CD14-positive monocyte (primary cell): Measurements from ENCODE around the gene CDK17. TPM values are rescaled to one million over a fixed set of nuclear protein-coding genes. Genes with fewer than 3 reads are reported as not detected.

Experiments
- DNase-seq, 3 donors: peaks; one replicate each; pipeline ENCODE4 v3.0.0-alpha.2; 2011 to 2022
- H2AFZ ChIP-seq: 2 replicates; pipeline ENCODE4 v1.6.0; 2012; ENCODE audit warnings: mild to moderate bottlenecking, low read depth, low read length, inconsistent platforms; ENCODE audit not compliant: insufficient read depth, poor library complexity, severe bottlenecking
- H3K27ac ChIP-seq, 2 donors: 1 replicate in 1 of 2; 2 replicates in 1 of 2; pipeline ENCODE4 v1.5.1; 2012 to 2013; ENCODE audit warnings: low read length in 2 of 2, control low read depth in 1 of 2, inconsistent platforms in 1 of 2, low read depth in 1 of 2, mild to moderate bottlenecking in 1 of 2
- H3K27me3 ChIP-seq, 2 donors: one replicate each; pipeline versions ENCODE4 v1.6.0 to v1.6.1; 2011 to 2013; ENCODE audit warnings: low read length in 2 of 2; ENCODE audit not compliant: control insufficient read depth in 2 of 2, insufficient read depth in 2 of 2
- H3K36me3 ChIP-seq, 2 donors: replicated peaks in 1 of 2; 1 replicate in 1 of 2; 2 replicates in 1 of 2; pipeline versions ENCODE4 v1.5.1 to v1.6.1; 2012 to 2013; ENCODE audit warnings: low read length in 2 of 2, control low read depth in 1 of 2, inconsistent platforms in 1 of 2, mild to moderate bottlenecking in 1 of 2; ENCODE audit not compliant: insufficient read depth in 2 of 2, control insufficient read depth in 1 of 2
- H3K4me1 ChIP-seq, 2 donors: 1 replicate in 1 of 2; 2 replicates in 1 of 2; pipeline versions ENCODE4 v1.5.1 to v1.6.1; 2012 to 2013; ENCODE audit warnings: low read length in 2 of 2, control low read depth in 1 of 2, inconsistent platforms in 1 of 2, mild to moderate bottlenecking in 1 of 2, moderate library complexity in 1 of 2; ENCODE audit not compliant: insufficient read depth in 2 of 2, control insufficient read depth in 1 of 2
- H3K4me2 ChIP-seq: replicated peaks from 2 replicates; pipeline ENCODE3; 2012; ENCODE audit warnings: low read length, moderate library complexity, mild to moderate bottlenecking; ENCODE audit not compliant: poor library complexity, severe bottlenecking; ENCODE audit errors: extremely low read depth
- H3K4me3 ChIP-seq, 3 experiments: fragments of 200-600 bp in 1 of 3; sonication (generic) in 1 of 3; replicated peaks in 1 of 3; 1 replicate in 2 of 3; 2 replicates in 1 of 3; pipeline ENCODE4 v1.5.1; 2011 to 2013; ENCODE audit warnings: low read length in 3 of 3, mild to moderate bottlenecking in 3 of 3, control low read depth in 2 of 3, low read depth in 2 of 3, inconsistent platforms in 1 of 3, moderate library complexity in 1 of 3
- H3K79me2 ChIP-seq: 2 replicates; pipeline ENCODE4 v1.6.0; 2012; ENCODE audit warnings: mild to moderate bottlenecking, control low read depth, inconsistent platforms, low read length, moderate library complexity; ENCODE audit not compliant: insufficient read depth
- H3K9ac ChIP-seq: 2 replicates; pipeline ENCODE4 v1.6.0; 2017; ENCODE audit warnings: low read length, mild to moderate bottlenecking; ENCODE audit not compliant: insufficient read depth, poor library complexity, severe bottlenecking
- H3K9me3 ChIP-seq, 2 donors: replicated peaks in 1 of 2; 1 replicate in 1 of 2; 2 replicates in 1 of 2; pipeline versions ENCODE4 v1.5.1 to v1.6.1; 2012 to 2013; ENCODE audit warnings: low read length in 2 of 2, control low read depth in 1 of 2; ENCODE audit not compliant: control insufficient read depth in 1 of 2, insufficient read depth in 1 of 2
- H4K20me1 ChIP-seq: 2 replicates; pipeline ENCODE4 v1.6.0; 2012; ENCODE audit warnings: mild to moderate bottlenecking, low read length, control low read depth, moderate library complexity; ENCODE audit not compliant: insufficient read depth
- H3K27ac Mint-ChIP-seq, 7 donors: one replicate each; pipeline ENCODE4 v1.8.0; 2020; ENCODE audit warnings: mild to moderate bottlenecking in 7 of 7, mixed read lengths in 7 of 7, moderate library complexity in 6 of 7, inconsistent platforms in 2 of 7
- H3K27me3 Mint-ChIP-seq, 3 donors: one replicate each; pipeline ENCODE4 v1.8.0; 2021 to 2022; ENCODE audit warnings: low read depth in 3 of 3, mild to moderate bottlenecking in 3 of 3, mixed read lengths in 3 of 3, moderate library complexity in 3 of 3, inconsistent platforms in 1 of 3
- H3K36me3 Mint-ChIP-seq, 2 donors: one replicate each; pipeline ENCODE4 v1.8.0; 2020; ENCODE audit warnings: mixed read lengths in 2 of 2, inconsistent platforms in 1 of 2, mild to moderate bottlenecking in 1 of 2
- H3K4me1 Mint-ChIP-seq: one replicate; pipeline ENCODE4 v1.8.0; 2020; ENCODE audit warnings: mild to moderate bottlenecking, mixed read lengths
- H3K4me3 Mint-ChIP-seq, 2 donors: one replicate each; pipeline ENCODE4 v1.8.0; 2020; ENCODE audit warnings: mild to moderate bottlenecking in 2 of 2, mixed read lengths in 2 of 2, moderate library complexity in 1 of 2
- H3K9me3 Mint-ChIP-seq, 7 donors: one replicate each; pipeline ENCODE4 v1.8.0; 2020 to 2022; ENCODE audit warnings: mixed read lengths in 7 of 7, mild to moderate bottlenecking in 6 of 7, moderate library complexity in 6 of 7, inconsistent platforms in 2 of 7
- WGBS: methylation state at CpG from one replicate; pipeline ENCODE4 v1.1.5; 2013; ENCODE audit warnings: missing lambda C conversion rate; ENCODE audit not compliant: insufficient coverage; 5-methylcytosine and 5-hydroxymethylcytosine counted together
- intact Hi-C, 2 donors: fragments of 100-400 bp; cut with micrococcal nuclease; formaldehyde crosslinking; loops; one replicate each; pipeline versions ENCODE4 v1.15.0 to v1.15.1; 2023
- polyA plus RNA-seq, 3 donors: library from polyadenylated mRNA; depleted of rRNA in 1 of 3; unstranded in 2 of 3; stranded (reverse) in 1 of 3; fragments of 300-500 nt in 2 of 3; fragments of >200 nt in 1 of 3; fragmentation: Illumina TruSeq in 2 of 3; gene quantifications; 1 replicate in 2 of 3; 2 replicates in 1 of 3; pipeline ENCODE4 v1.2.3, GENCODE V29; 2012 to 2021
- TF ChIP-seq, protein P1 (sequence below): fragments of 200-600 bp; IDR thresholded peaks from one replicate; pipeline ENCODE4 v1.8.0; 2022; ENCODE audit warnings: antibody characterized with exemption, mild to moderate bottlenecking

The CDK17 gene
- polyA plus RNA-seq, 3 donors = 3.6 to 6.9 (median 6.4) TPM

DNA sequence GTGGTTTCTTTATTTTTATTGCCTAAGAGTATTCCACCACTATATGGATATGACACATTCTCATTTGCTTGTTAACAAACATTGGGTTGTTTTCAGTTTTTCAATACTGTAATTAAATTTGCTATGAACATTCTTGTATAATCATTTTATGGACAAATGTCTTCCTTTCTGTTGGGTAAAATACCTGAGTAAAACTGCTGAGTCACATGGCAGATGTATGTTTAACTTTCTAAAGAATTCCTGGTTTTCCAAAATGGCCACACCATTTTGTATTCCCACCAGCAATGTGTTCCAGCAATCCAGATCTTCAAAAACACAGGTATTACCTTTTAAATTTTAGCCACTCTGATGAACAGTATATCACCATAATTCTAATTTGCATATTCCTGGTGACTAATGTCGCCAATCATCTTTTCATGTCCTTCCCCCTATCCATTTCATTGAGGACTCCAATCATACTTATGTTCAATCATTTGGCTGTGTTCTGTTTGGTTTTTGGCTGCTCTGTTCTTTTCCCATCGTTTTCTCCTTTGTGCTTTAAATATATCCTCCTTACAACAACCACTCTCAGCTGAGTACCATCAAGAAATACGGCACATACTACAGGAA is 36.0 kb downstream of the CDK17 start:
- Mint-ChIP-seq H3K36me3 (no peaks in the 10 kb centered on the region), H3K4me1 (peaks cover 29% of the 10 kb centered on the region), H3K9me3 (no peaks in the 10 kb centered on the region), H3K27me3 (no peaks in the 10 kb centered on the region), H3K4me3 (no peak overlapping the region), H3K27ac (peak overlapping the region in 1 of 7 donors; percentile 18)
- H3K27me3 ChIP-seq = no peaks in the 10 kb centered on the region
- H3K4me1 ChIP-seq = peaks cover 10 to 12% of the 10 kb centered on the region in 2 donors
- peaks cover 99% of the 10 kb centered on the region for H4K20me1 ChIP-seq
- intact Hi-C loops = no loop called here
- H2AFZ ChIP-seq = no peak overlapping the region
- TF ChIP-seq, protein P1, sequence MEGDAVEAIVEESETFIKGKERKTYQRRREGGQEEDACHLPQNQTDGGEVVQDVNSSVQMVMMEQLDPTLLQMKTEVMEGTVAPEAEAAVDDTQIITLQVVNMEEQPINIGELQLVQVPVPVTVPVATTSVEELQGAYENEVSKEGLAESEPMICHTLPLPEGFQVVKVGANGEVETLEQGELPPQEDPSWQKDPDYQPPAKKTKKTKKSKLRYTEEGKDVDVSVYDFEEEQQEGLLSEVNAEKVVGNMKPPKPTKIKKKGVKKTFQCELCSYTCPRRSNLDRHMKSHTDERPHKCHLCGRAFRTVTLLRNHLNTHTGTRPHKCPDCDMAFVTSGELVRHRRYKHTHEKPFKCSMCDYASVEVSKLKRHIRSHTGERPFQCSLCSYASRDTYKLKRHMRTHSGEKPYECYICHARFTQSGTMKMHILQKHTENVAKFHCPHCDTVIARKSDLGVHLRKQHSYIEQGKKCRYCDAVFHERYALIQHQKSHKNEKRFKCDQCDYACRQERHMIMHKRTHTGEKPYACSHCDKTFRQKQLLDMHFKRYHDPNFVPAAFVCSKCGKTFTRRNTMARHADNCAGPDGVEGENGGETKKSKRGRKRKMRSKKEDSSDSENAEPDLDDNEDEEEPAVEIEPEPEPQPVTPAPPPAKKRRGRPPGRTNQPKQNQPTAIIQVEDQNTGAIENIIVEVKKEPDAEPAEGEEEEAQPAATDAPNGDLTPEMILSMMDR = no peak
- WGBS = 89% methylated on average over 3 of the region's 3 CpGs
- no peaks in the 10 kb centered on the region for H3K9me3 ChIP-seq
- no peak overlapping the region for H3K4me3 ChIP-seq
- H3K9ac ChIP-seq = no peak overlapping the region
- H3K36me3 ChIP-seq = no peaks in the 10 kb centered on the region
- no peak overlapping the region for H3K4me2 ChIP-seq
- DNase-seq = no peak
- H3K79me2 ChIP-seq = peaks cover 93% of the 10 kb centered on the region
- H3K27ac ChIP-seq = no peak overlapping the region

DNA sequence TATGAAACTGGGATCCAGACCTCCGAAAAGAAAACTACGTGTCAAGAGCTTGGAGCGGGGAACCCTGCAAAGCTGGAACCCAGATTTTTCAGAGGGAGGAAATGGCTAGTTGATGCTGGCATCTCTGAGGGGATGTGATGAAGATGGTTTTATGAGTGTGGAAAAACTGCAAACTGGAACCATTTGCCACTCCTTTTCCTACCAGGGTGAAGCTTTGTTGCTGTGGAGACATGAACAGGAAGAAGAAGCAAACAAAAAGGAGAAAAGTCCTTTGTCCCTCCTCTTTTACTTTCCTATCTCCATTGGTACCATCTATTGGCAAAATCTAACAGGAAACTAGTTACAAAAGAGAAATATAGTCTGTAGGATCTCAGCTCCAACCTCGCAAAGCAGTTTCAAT is 39.2 kb downstream of the CDK17 start:
- TF ChIP-seq, protein P1 = no peak
- 61% methylated on average over 2 of the region's 4 CpGs for WGBS
- no peak overlapping the region for H2AFZ ChIP-seq
- H3K9ac ChIP-seq = no peak overlapping the region
- no peak overlapping the region for H3K4me2 ChIP-seq
- peaks cover 0 to 4% of the 10 kb centered on the region in 2 donors for H3K4me1 ChIP-seq
- no peak for DNase-seq
- Mint-ChIP-seq H3K27ac (peak overlapping the region in 4 of 7 donors; percentile 4 to 74 (median 52)), H3K9me3 (no peaks in the 10 kb centered on the region), H3K4me1 (peaks cover 17% of the 10 kb centered on the region), H3K4me3 (no peak overlapping the region), H3K27me3 (no peaks in the 10 kb centered on the region), H3K36me3 (no peaks in the 10 kb centered on the region)
- no peak overlapping the region for H3K4me3 ChIP-seq
- no peaks in the 10 kb centered on the region for H3K36me3 ChIP-seq
- peak overlapping the region in 1 of 2 donors; percentile 6 for H3K27ac ChIP-seq
- no peaks in the 10 kb centered on the region for H3K27me3 ChIP-seq
- intact Hi-C loops = no loop called here
- no peaks in the 10 kb centered on the region for H3K9me3 ChIP-seq
- peaks cover 92% of the 10 kb centered on the region for H4K20me1 ChIP-seq
- H3K79me2 ChIP-seq = peaks cover 96% of the 10 kb centered on the region
